HEK293 (cell line): Measurements from ENCODE around the gene TEX38.

Experiments used
- CTCF ChIA-PET: fragments of 350-600 bp; formaldehyde crosslinking; extraction: SDS; loops from one replicate; lab custom pipeline; 2021; ENCODE audit warnings: antibody characterized with exemption; lab: Yijun Ruan, JAX
- POLR2A ChIA-PET: fragments of 300-600 bp; formaldehyde crosslinking; extraction: SDS; loops from one replicate; lab custom pipeline; 2020; ENCODE audit warnings: antibody characterized with exemption, inconsistent platforms; lab: Yijun Ruan, JAX
- H3K27ac ChIP-seq: fragments of 200-500 bp; sonication (Bioruptor generic); 2 replicates; pipeline ENCODE4 v1.5.1; 2014; ENCODE audit warnings: low read depth, low read length, control low read depth, inconsistent platforms; ENCODE audit errors: extremely low read depth
- H3K36me3 ChIP-seq, 2 experiments: fragments of 200-500 bp in 1 of 2; sonication (Bioruptor generic) in 1 of 2; 1 replicate in 1 of 2; 2 replicates in 1 of 2; pipeline ENCODE4 v1.5.1; 2014 to 2017; ENCODE audit warnings: inconsistent platforms in 2 of 2, low read length in 2 of 2; ENCODE audit not compliant: control insufficient read depth in 2 of 2, insufficient read depth in 1 of 2
- H3K4me1 ChIP-seq: fragments of 200-500 bp; sonication (Bioruptor generic); 2 replicates; pipeline ENCODE4 v1.5.1; 2014; ENCODE audit warnings: mild to moderate bottlenecking, low read length, inconsistent platforms; ENCODE audit not compliant: control insufficient read depth, insufficient read depth
- H3K4me3 ChIP-seq: 2 replicates; pipeline ENCODE4 v1.5.1; 2011; ENCODE audit warnings: low read depth, mild to moderate bottlenecking, control low read depth, low read length, moderate library complexity
- H3K9me3 ChIP-seq: fragments of 200-500 bp; sonication (Bioruptor generic); 2 replicates; pipeline ENCODE4 v1.5.1; 2014; ENCODE audit warnings: low read depth, low read length, inconsistent platforms; ENCODE audit not compliant: control insufficient read depth, insufficient read depth
- KLF17 ChIP-seq: fragments of 450-650 bp; formaldehyde crosslinking; IDR thresholded peaks from 2 replicates; pipeline ENCODE4 v1.5.1; 2016; ENCODE audit warnings: missing biosample characterization, missing genetic modification characterization
- KLF8 ChIP-seq: fragments of 450-650 bp; formaldehyde crosslinking; IDR thresholded peaks from 2 replicates; pipeline ENCODE4 v1.5.1; 2016; ENCODE audit warnings: missing biosample characterization, missing genetic modification characterization
- OVOL3 ChIP-seq: fragments of 450-650 bp; formaldehyde crosslinking; IDR thresholded peaks from 2 replicates; pipeline ENCODE4 v1.5.1; 2016; ENCODE audit warnings: missing biosample characterization, missing genetic modification characterization
- PRDM6 ChIP-seq: fragments of 450-650 bp; formaldehyde crosslinking; IDR thresholded peaks from 2 replicates; pipeline ENCODE4 v1.5.1; 2017; ENCODE audit warnings: missing biosample characterization, missing genetic modification characterization
- SETDB1 ChIP-seq: IDR thresholded peaks from one replicate; pipeline ENCODE4 v1.6.1; 2017; ENCODE audit warnings: mild to moderate bottlenecking, low read length, moderate library complexity, mixed read lengths; ENCODE audit not compliant: insufficient read length
- SP3 ChIP-seq: fragments of 450-650 bp; formaldehyde crosslinking; IDR thresholded peaks from 2 replicates; pipeline ENCODE4 v1.5.1; 2016; ENCODE audit warnings: missing biosample characterization, missing genetic modification characterization
- SP7 ChIP-seq: fragments of 450-650 bp; formaldehyde crosslinking; IDR thresholded peaks from 2 replicates; pipeline ENCODE4 v1.5.1; 2016; ENCODE audit warnings: missing biosample characterization, missing genetic modification characterization
- YY1 ChIP-seq: fragments of 450-650 bp; formaldehyde crosslinking; IDR thresholded peaks from 2 replicates; pipeline ENCODE4 v1.5.1; 2018; ENCODE audit warnings: missing biosample characterization, missing genetic modification characterization
- ZBTB48 ChIP-seq: fragments of 450-650 bp; formaldehyde crosslinking; IDR thresholded peaks from 2 replicates; pipeline ENCODE4 v1.5.1; 2016; ENCODE audit warnings: missing biosample characterization, missing genetic modification characterization
- ZBTB7A ChIP-seq: fragments of 450-650 bp; formaldehyde crosslinking; IDR thresholded peaks from 2 replicates; pipeline ENCODE4 v1.5.1; 2016; ENCODE audit warnings: low read depth, missing biosample characterization, missing genetic modification characterization
- ZIC2 ChIP-seq: fragments of 450-650 bp; formaldehyde crosslinking; IDR thresholded peaks from 2 replicates; pipeline ENCODE4 v1.5.1; 2016; ENCODE audit warnings: missing biosample characterization, missing genetic modification characterization
- ZNF138 ChIP-seq: fragments of 450-650 bp; formaldehyde crosslinking; IDR thresholded peaks from 2 replicates; pipeline ENCODE4 v1.5.1; 2016; ENCODE audit warnings: missing biosample characterization, missing genetic modification characterization, borderline replicate concordance
- ZNF140 ChIP-seq: fragments of 450-650 bp; formaldehyde crosslinking; IDR thresholded peaks from 2 replicates; pipeline ENCODE4 v1.5.1; 2016; ENCODE audit warnings: missing biosample characterization, missing genetic modification characterization
- ZNF175 ChIP-seq: fragments of 450-650 bp; formaldehyde crosslinking; IDR thresholded peaks from 2 replicates; pipeline ENCODE4 v1.5.1; 2016; ENCODE audit warnings: missing biosample characterization, missing genetic modification characterization
- ZNF280C ChIP-seq: fragments of 450-650 bp; formaldehyde crosslinking; IDR thresholded peaks from 2 replicates; pipeline ENCODE4 v1.5.1; 2016; ENCODE audit warnings: missing biosample characterization, missing genetic modification characterization
- ZNF311 ChIP-seq: fragments of 450-650 bp; formaldehyde crosslinking; IDR thresholded peaks from 2 replicates; pipeline ENCODE4 v1.5.1; 2017; ENCODE audit warnings: missing biosample characterization, missing genetic modification characterization, borderline replicate concordance
- ZNF433 ChIP-seq: fragments of 450-650 bp; formaldehyde crosslinking; IDR thresholded peaks from 2 replicates; pipeline ENCODE4 v1.5.1; 2016; ENCODE audit warnings: missing biosample characterization, missing genetic modification characterization, low read depth
- ZNF449 ChIP-seq: fragments of 450-650 bp; formaldehyde crosslinking; IDR thresholded peaks from 2 replicates; pipeline ENCODE4 v1.5.1; 2017; ENCODE audit warnings: missing biosample characterization, mild to moderate bottlenecking, missing genetic modification characterization, moderate library complexity
- ZNF501 ChIP-seq: fragments of 450-650 bp; formaldehyde crosslinking; IDR thresholded peaks from 2 replicates; pipeline ENCODE4 v1.5.1; 2016; ENCODE audit warnings: missing biosample characterization, missing genetic modification characterization
- ZNF530 ChIP-seq: fragments of 450-650 bp; formaldehyde crosslinking; IDR thresholded peaks from 2 replicates; pipeline ENCODE4 v1.5.1; 2016; ENCODE audit warnings: low read depth, missing biosample characterization, missing genetic modification characterization
- ZNF621 ChIP-seq: fragments of 450-650 bp; formaldehyde crosslinking; IDR thresholded peaks from 2 replicates; pipeline ENCODE4 v1.5.1; 2017; ENCODE audit warnings: missing biosample characterization, missing genetic modification characterization
- ZNF624 ChIP-seq: fragments of 450-650 bp; formaldehyde crosslinking; IDR thresholded peaks from 2 replicates; pipeline ENCODE4 v1.5.1; 2017; ENCODE audit warnings: missing biosample characterization, missing genetic modification characterization
- ZNF747 ChIP-seq: fragments of 450-650 bp; formaldehyde crosslinking; IDR thresholded peaks from 2 replicates; pipeline ENCODE4 v1.5.1; 2016; ENCODE audit warnings: missing biosample characterization, missing genetic modification characterization
- ZSCAN16 ChIP-seq: fragments of 450-650 bp; formaldehyde crosslinking; IDR thresholded peaks from 2 replicates; pipeline ENCODE4 v1.5.1; 2016; ENCODE audit warnings: missing biosample characterization, missing genetic modification characterization
- ZSCAN30 ChIP-seq: fragments of 450-650 bp; IDR thresholded peaks from 2 replicates; pipeline ENCODE4 v1.5.1; 2018; ENCODE audit warnings: missing biosample characterization, mild to moderate bottlenecking, missing genetic modification characterization, moderate library complexity

Gene TEX38

GRCh38 chr1:46681333-46682034 lies 9.8 kb downstream of the TEX38 start:
- TF ChIP-seq PRDM6 (tag by site-specific recombination) = no peak
- no peak for TF ChIP-seq ZNF311
- TF ChIP-seq ZBTB48 (tag by site-specific recombination) = no peak
- no peak for TF ChIP-seq ZSCAN16 (tag by site-specific recombination)
- no peak for TF ChIP-seq SP7 (tag by site-specific recombination)
- no peak for TF ChIP-seq YY1
- no peak for TF ChIP-seq KLF17
- no peak for TF ChIP-seq ZNF501
- Histone ChIP-seq H3K36me3 (peaks cover 27 to 94% of the 10 kb centered on the region in 2 experiments), H3K4me1 (no peaks in the 10 kb centered on the region), H3K27ac (no peak overlapping the region), H3K9me3 (no peaks in the 10 kb centered on the region), H3K4me3 (no peak overlapping the region)
- ChIA-PET POLR2A (no interaction called here), CTCF (interaction anchor here (0.6 to 0.7 kb wide), 2 partner anchors 44 to 204 kb away, joined by 3 to 5 read pairs; no protein-coding TSS in a partner anchor)

GRCh38 chr1:46682064-46682463 lies 10.4 kb downstream of the TEX38 start:
- Histone ChIP-seq H3K9me3 (no peaks in the 10 kb centered on the region), H3K4me1 (no peaks in the 10 kb centered on the region), H3K36me3 (peaks cover 29 to 94% of the 10 kb centered on the region in 2 experiments), H3K4me3 (no peak overlapping the region), H3K27ac (no peak overlapping the region)
- TF ChIP-seq ZNF747 (tag by site-specific recombination) (no peak), ZNF530 (tag by site-specific recombination) (no peak), SETDB1 (no peak), SP3 (tag by site-specific recombination) (no peak), KLF8 (tag by site-specific recombination) (no peak), ZNF624 (no peak), ZBTB7A (tag by site-specific recombination) (no peak)
- CTCF ChIA-PET = interaction anchor here (0.6 kb wide), 1 partner anchor 43 kb away, joined by 3 read pairs; no protein-coding TSS in a partner anchor
- POLR2A ChIA-PET = no interaction called here

GRCh38 chr1:46684670-46685069 lies 13.0 kb downstream of the TEX38 start:
- no peak overlapping the region for H3K27ac ChIP-seq
- H3K4me1 ChIP-seq = no peaks in the 10 kb centered on the region
- H3K4me3 ChIP-seq = no peak overlapping the region
- no peaks in the 10 kb centered on the region for H3K9me3 ChIP-seq
- peaks cover 34 to 100% of the 10 kb centered on the region in 2 experiments for H3K36me3 ChIP-seq
- CTCF ChIA-PET = interaction anchor here (1.1 to 1.3 kb wide), 2 partner anchors 12 to 209 kb away, joined by 4 read pairs; no protein-coding TSS in a partner anchor
- POLR2A ChIA-PET = no interaction called here
- TF ChIP-seq ZNF449 (tag by site-specific recombination) = no peak
- TF ChIP-seq ZNF175 (tag by site-specific recombination) = no peak
- TF ChIP-seq ZNF624 = no peak
- no peak for TF ChIP-seq ZSCAN30 (tag by site-specific recombination)
- TF ChIP-seq ZNF138 (tag by site-specific recombination) = no peak
- TF ChIP-seq ZNF621 (tag by site-specific recombination) = no peak
- no peak for TF ChIP-seq ZNF140
- no peak for TF ChIP-seq ZNF280C (tag by site-specific recombination)
- TF ChIP-seq ZNF433 (tag by site-specific recombination) = no peak
- TF ChIP-seq OVOL3 (tag by site-specific recombination) = no peak
- no peak for TF ChIP-seq ZIC2 (tag by site-specific recombination)
